ENCODE data around the gene TFR2. TPM values are rescaled to one million over a fixed set of nuclear protein-coding genes. Genes with fewer than 3 reads are reported as not detected.

The TFR2 gene
- total and polyA plus RNA-seq, 2 of the 4 experiments (the other 2 are of a cell fraction) = 0.18 to 0.50 TPM

GRCh38 chr7:100680576-100681271 lies 39.4 kb upstream of the TFR2 start:
- H3K27ac ChIP-seq (ENCODE audit: insufficient read depth, low read length) = no peak overlapping the region
- no peak overlapping the region for H2BK20ac ChIP-seq (ENCODE audit: low read depth, low read length)
- BruUV-seq (replicated peaks) = no TSS peak
- peaks cover 51% of the 10 kb centered on the region for H4K20me1 ChIP-seq (ENCODE audit: insufficient read depth, low read length)
- WGBS, 2 experiments (ENCODE audit: extremely low coverage in 2 of 2, insufficient read length in 1 of 2) = 87% methylated on average over 3 of the region's 18 CpGs; no CpG with 5 or more reads in 1 of the 2 experiments
- POLR2A ChIA-PET (ENCODE audit: unreplicated experiment) = interaction anchor here (1.1 kb wide), 1 partner anchor 13 kb away, joined by 5 read pairs; the partner anchor contains the start of gene GIGYF1
- intact Hi-C loops (cut with micrococcal nuclease) = no loop called here
- H3K18ac ChIP-seq (ENCODE audit: low read depth, low read length) = no peak overlapping the region
- DNase-seq (no peak), ATAC-seq (ENCODE audit: low read depth) (no peak)
- no peak overlapping the region for H3K4ac ChIP-seq (ENCODE audit: low read depth, low read length)
- no peaks in the 10 kb centered on the region for H3K27me3 ChIP-seq (ENCODE audit: control insufficient read depth, insufficient read depth, low read length)
- no peaks in the 10 kb centered on the region for H3K9me1 ChIP-seq (ENCODE audit: insufficient read depth, low read length)
- no peak overlapping the region for H2BK120ac ChIP-seq (ENCODE audit: low read depth, low read length)
- no peak overlapping the region for H2BK15ac ChIP-seq (ENCODE audit: low read depth, low read length)
- H3K79me1 ChIP-seq (ENCODE audit: low read depth in 1 of 2, low read length in 2 of 2) = peaks cover 13 to 48% of the 10 kb centered on the region in 2 experiments
- H3K23ac ChIP-seq (ENCODE audit: low read depth, low read length) = no peak overlapping the region
- H3K4me1 ChIP-seq (ENCODE audit: control insufficient read depth, insufficient read depth, low read length) = peaks cover 9% of the 10 kb centered on the region
- H3K14ac ChIP-seq (replicated peaks; ENCODE audit: low read depth, low read length) = no peak overlapping the region
- H2BK5ac ChIP-seq (ENCODE audit: low read depth, low read length, poor library complexity, severe bottlenecking) = no peak overlapping the region
- H4K8ac ChIP-seq (ENCODE audit: low read depth in 2 of 2, low read length in 2 of 2) = no peak overlapping the region
- H3K9ac ChIP-seq (ENCODE audit: low read depth, low read length) = no peak overlapping the region
- no peak overlapping the region for H2AK5ac ChIP-seq (ENCODE audit: low read depth, low read length)
- TF ChIP-seq, protein P1, sequence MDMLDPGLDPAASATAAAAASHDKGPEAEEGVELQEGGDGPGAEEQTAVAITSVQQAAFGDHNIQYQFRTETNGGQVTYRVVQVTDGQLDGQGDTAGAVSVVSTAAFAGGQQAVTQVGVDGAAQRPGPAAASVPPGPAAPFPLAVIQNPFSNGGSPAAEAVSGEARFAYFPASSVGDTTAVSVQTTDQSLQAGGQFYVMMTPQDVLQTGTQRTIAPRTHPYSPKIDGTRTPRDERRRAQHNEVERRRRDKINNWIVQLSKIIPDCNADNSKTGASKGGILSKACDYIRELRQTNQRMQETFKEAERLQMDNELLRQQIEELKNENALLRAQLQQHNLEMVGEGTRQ (IDR thresholded peaks at IDR 0.05; ENCODE audit: low read depth, low read length) = no peak
- TF ChIP-seq NFE2L2 (IDR thresholded peaks at IDR 0.05; ENCODE audit: low read depth, low read length) (no peak), RAD21 (IDR thresholded peaks at IDR 0.05; ENCODE audit: low read length) (no peak), POLR2A (IDR thresholded peaks at IDR 0.05; ENCODE audit: low read depth, low read length) (no peak), BHLHE40 (IDR thresholded peaks at IDR 0.05; ENCODE audit: low read depth, low read length) (no peak), SMC3 (IDR thresholded peaks at IDR 0.05; ENCODE audit: low read depth, low read length) (no peak), CEBPB (IDR thresholded peaks at IDR 0.05; ENCODE audit: low read depth, low read length) (no peak), RCOR1 (IDR thresholded peaks at IDR 0.05; ENCODE audit: insufficient replicate concordance, low read length) (no peak), ELK1 (IDR thresholded peaks at IDR 0.05; ENCODE audit: borderline replicate concordance, low read depth, low read length) (no peak), MAZ (IDR thresholded peaks at IDR 0.05; ENCODE audit: borderline replicate concordance, low read depth, low read length) (no peak), FOS (IDR thresholded peaks at IDR 0.05; ENCODE audit: low read depth, low read length) (no peak), RFX5 (IDR thresholded peaks at IDR 0.05; ENCODE audit: low read depth, low read length) (no peak), MAFK (IDR thresholded peaks at IDR 0.05; ENCODE audit: low read depth, low read length) (no peak), MXI1 (IDR thresholded peaks at IDR 0.05; ENCODE audit: borderline replicate concordance, low read depth, low read length) (no peak)
- peak overlapping the region; percentile 15 for H2AK9ac ChIP-seq (replicated peaks; ENCODE audit: low read depth, low read length, poor library complexity)
- H3K4me3 ChIP-seq (ENCODE audit: insufficient read depth, low read depth, low read length) = no peak overlapping the region
- H4K5ac ChIP-seq (ENCODE audit: low read depth, low read length) = no peak overlapping the region
- no peak overlapping the region for H4K91ac ChIP-seq (ENCODE audit: insufficient read depth, low read depth, low read length)
- H3K9me3 ChIP-seq (ENCODE audit: control insufficient read depth, insufficient read depth, low read length) = no peaks in the 10 kb centered on the region
- CTCF ChIA-PET = no interaction called here
- in situ Hi-C loops (cut with MboI; ENCODE audit: low sequenced_read_pairs) = no loop called here
- H3K36me3 ChIP-seq (ENCODE audit: control insufficient read depth, insufficient read depth, low read length) = peaks cover 84% of the 10 kb centered on the region
- no peak overlapping the region for H3K56ac ChIP-seq (ENCODE audit: extremely low read depth, insufficient read depth, low read length)
- peak overlapping the region; percentile 33 for H2AFZ ChIP-seq (replicated peaks; ENCODE audit: low read length, poor library complexity)
- dilution Hi-C loops (cut with HindIII; ENCODE audit: low sequenced_read_pairs, unreplicated experiment) = no loop called here
- no peak overlapping the region for H3K4me2 ChIP-seq (ENCODE audit: low read depth, low read length)

Measured in IMR-90 (cell line).